ENCODE results near the gene PCDHA12. TPM values are rescaled to one million over a fixed set of nuclear protein-coding genes. Genes with fewer than 3 reads are reported as not detected.

Gene PCDHA12
- total and polyA plus RNA-seq, 7 experiments from 2014 or later = not detected

GRCh38 chr5:140925806-140926442 lies 50.8 kb downstream of the PCDHA12 start, which contains the start of gene PCDHAC1:
PCDHAC1 (plus strand) TSS chr5:140926299; CDS start chr5:140926893, 594 bp downstream.
- Mint-ChIP-seq H3K27me3 (peaks cover 24 to 73% (median 69%) of the 10 kb centered on the region in 5 donors), H3K36me3 (peaks cover 0 to 17% (median 4%) of the 10 kb centered on the region in 5 donors), H3K4me1 (peaks cover 0 to 18% (median 10%) of the 10 kb centered on the region in 7 donors), H3K27ac (no peak within 1 kb of the TSS), H3K4me3 (peak within 1 kb of the TSS; percentile 17 to 78 (median 72)), H3K9me3 (peaks cover 0 to 42% (median 10%) of the 10 kb centered on the region in 11 donors)
- ATAC-seq (no peak), DNase-seq (no peak)
- Histone ChIP-seq H3K4me1 (ENCODE audit: control insufficient read depth in 2 of 2, insufficient read depth in 2 of 2, low read length in 2 of 2) (no peaks in the 10 kb centered on the region), H3K4me3 (ENCODE audit: low read length) (no peak within 1 kb of the TSS), H3K9me3 (ENCODE audit: control insufficient read depth in 2 of 3, low read length in 3 of 3) (no peaks in the 10 kb centered on the region), H3K36me3 (ENCODE audit: control insufficient read depth in 2 of 3, insufficient read depth in 3 of 3, low read length in 3 of 3) (no peaks in the 10 kb centered on the region), H3K27me3 (ENCODE audit: control insufficient read depth in 2 of 2, insufficient read depth in 2 of 2, low read length in 2 of 2) (no peaks in the 10 kb centered on the region), H3K27ac (ENCODE audit: low read depth, low read length) (no peak within 1 kb of the TSS)
- ChIA-PET CTCF (no interaction called here), POLR2A (no interaction called here)
- intact Hi-C loops (cut with micrococcal nuclease) = no loop called here

DNA sequence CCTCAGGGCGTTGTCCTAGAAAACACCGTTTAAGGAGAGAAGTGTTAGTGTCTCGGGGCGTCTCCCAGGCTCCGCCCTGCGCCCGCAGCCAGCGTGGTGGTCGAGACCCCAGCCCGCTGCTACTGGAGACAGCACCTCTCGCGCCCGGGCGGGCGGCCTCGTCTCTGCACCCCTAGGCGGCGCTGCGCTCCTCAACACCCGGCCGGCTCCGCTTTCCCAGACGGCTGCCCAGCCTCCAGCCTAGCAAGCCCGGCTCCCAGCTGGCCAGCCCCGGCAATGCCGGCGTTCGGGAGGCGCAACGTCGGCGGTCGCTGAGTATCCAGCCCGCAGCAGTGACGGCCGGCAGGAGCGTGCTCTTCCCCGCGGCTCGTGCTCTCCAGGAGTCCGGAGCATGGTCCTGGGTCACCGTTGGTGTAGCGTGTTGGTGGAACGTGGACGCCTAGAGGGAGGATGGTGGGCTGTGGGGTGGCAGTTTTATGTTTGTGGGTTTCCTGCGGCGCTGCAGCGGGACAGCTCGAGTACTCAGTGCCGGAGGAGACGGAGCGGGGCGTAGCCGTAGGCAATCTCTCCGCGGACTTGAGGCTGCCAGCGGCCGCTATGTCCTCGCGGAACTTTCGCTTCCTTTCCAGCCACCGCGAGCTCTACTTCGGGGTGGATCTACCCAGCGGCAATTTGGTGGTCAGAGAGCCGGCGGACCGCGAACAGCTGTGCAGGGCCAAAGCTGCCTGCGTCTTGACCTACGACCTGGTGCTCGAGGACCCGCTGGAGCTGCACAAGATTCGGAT lies 51.5 kb downstream of the PCDHA12 start:
- POLR2A ChIA-PET = no interaction called here
- peak in 2 of 9 donors; percentile 2 to 10 for DNase-seq
- H3K27ac Mint-ChIP-seq = no peak overlapping the region
- H3K9me3 Mint-ChIP-seq = peaks cover 0 to 38% (median 10%) of the 10 kb centered on the region in 11 donors
- peaks cover 24 to 75% (median 67%) of the 10 kb centered on the region in 5 donors for H3K27me3 Mint-ChIP-seq
- H3K36me3 Mint-ChIP-seq = peaks cover 0 to 17% (median 3%) of the 10 kb centered on the region in 5 donors
- CTCF ChIA-PET = no interaction called here
- intact Hi-C loops (cut with micrococcal nuclease) = no loop called here
- H3K4me1 Mint-ChIP-seq = peaks cover 0 to 18% (median 10%) of the 10 kb centered on the region in 7 donors
- ATAC-seq = peak; percentile 37
- Histone ChIP-seq H3K27me3 (ENCODE audit: control insufficient read depth in 2 of 2, insufficient read depth in 2 of 2, low read length in 2 of 2) (peaks cover 0 to under 1% of the 10 kb centered on the region in 2 donors), H3K4me3 (ENCODE audit: low read length) (no peak overlapping the region), H3K9me3 (ENCODE audit: control insufficient read depth in 2 of 3, low read length in 3 of 3) (no peaks in the 10 kb centered on the region), H3K36me3 (ENCODE audit: control insufficient read depth in 2 of 3, insufficient read depth in 3 of 3, low read length in 3 of 3) (no peaks in the 10 kb centered on the region), H3K4me1 (ENCODE audit: control insufficient read depth in 2 of 2, insufficient read depth in 2 of 2, low read length in 2 of 2) (no peaks in the 10 kb centered on the region), H3K27ac (ENCODE audit: low read depth, low read length) (no peak overlapping the region)
- H3K4me3 Mint-ChIP-seq = peak overlapping the region; percentile 17 to 78 (median 72)

GRCh38 chr5:140927228-140927573 lies 52.1 kb downstream of the PCDHA12 start:
- CTCF ChIA-PET = no interaction called here
- Mint-ChIP-seq H3K27me3 (peaks cover 24 to 71% (median 64%) of the 10 kb centered on the region in 5 donors), H3K9me3 (peaks cover 0 to 37% (median 10%) of the 10 kb centered on the region in 11 donors)

More at GRCh38 chr5:140927228-140927573, 52.1 kb downstream of the PCDHA12 start:
- peak overlapping the region; percentile 17 to 78 (median 72) for H3K4me3 Mint-ChIP-seq
- H3K27ac Mint-ChIP-seq = no peak overlapping the region
- H3K36me3 ChIP-seq (ENCODE audit: control insufficient read depth in 2 of 3, insufficient read depth in 3 of 3, low read length in 3 of 3) = no peaks in the 10 kb centered on the region
- POLR2A ChIA-PET = no interaction called here
- H3K4me1 ChIP-seq (ENCODE audit: control insufficient read depth in 2 of 2, insufficient read depth in 2 of 2, low read length in 2 of 2) = no peaks in the 10 kb centered on the region
- H3K4me1 Mint-ChIP-seq = peaks cover 0 to 18% (median 10%) of the 10 kb centered on the region in 7 donors
- ATAC-seq (no peak), DNase-seq (no peak)
- no peaks in the 10 kb centered on the region for H3K9me3 ChIP-seq (ENCODE audit: control insufficient read depth in 2 of 3, low read length in 3 of 3)
- no peak overlapping the region for H3K4me3 ChIP-seq (ENCODE audit: low read length)
- intact Hi-C loops (cut with micrococcal nuclease) = no loop called here
- peaks cover 0 to 4% of the 10 kb centered on the region in 2 donors for H3K27me3 ChIP-seq (ENCODE audit: control insufficient read depth in 2 of 2, insufficient read depth in 2 of 2, low read length in 2 of 2)
- peaks cover 0 to 17% (median 3%) of the 10 kb centered on the region in 5 donors for H3K36me3 Mint-ChIP-seq
- no peak overlapping the region for H3K27ac ChIP-seq (ENCODE audit: low read depth, low read length)

Other genes starting within 250 kb of the PCDHA12 start
- gene CD14, start 242.1 kb upstream of the PCDHA12 start, total RNA-seq = 100 to 1,000 TPM in 1 of 5 experiments, 10 to 100 TPM in 2, 1 to 10 TPM in 1, under 1 TPM in 1; 0.56 to 198 (median 10.1) TPM
- 1 to 10 TPM; 2.5 to 2.9 TPM for gene CD14, start 242.1 kb upstream of the PCDHA12 start, polyA plus RNA-seq
- 10 to 100 TPM; 24.5 to 55.3 (median 36.4) TPM for gene TMCO6, start 235.9 kb upstream of the PCDHA12 start, total RNA-seq
- 10 to 100 TPM; 17.1 to 20.4 TPM for gene TMCO6, start 235.9 kb upstream of the PCDHA12 start, polyA plus RNA-seq
- gene NDUFA2, start 227.7 kb upstream of the PCDHA12 start, total RNA-seq = 10 to 100 TPM; 33.2 to 68.7 (median 43.5) TPM
- gene NDUFA2, start 227.7 kb upstream of the PCDHA12 start, polyA plus RNA-seq = 100 to 1,000 TPM; 147 to 149 TPM
- gene IK, start 227.5 kb upstream of the PCDHA12 start, total RNA-seq = 100 to 1,000 TPM; 118 to 186 (median 179) TPM
- gene IK, start 227.5 kb upstream of the PCDHA12 start, polyA plus RNA-seq = 100 to 1,000 TPM; 192 to 207 TPM
- 10 to 100 TPM; 28.5 to 47.6 (median 37.8) TPM for gene WDR55, start 210.4 kb upstream of the PCDHA12 start, total RNA-seq
- 10 to 100 TPM; 10.5 to 20.9 TPM for gene WDR55, start 210.4 kb upstream of the PCDHA12 start, polyA plus RNA-seq
- gene DND1, start 201.7 kb upstream of the PCDHA12 start, total RNA-seq = 1 to 10 TPM; 2.1 to 5.0 (median 3.3) TPM
- under 1 TPM in 1 of 2 donors, not detected in 1; 0.15 TPM for gene DND1, start 201.7 kb upstream of the PCDHA12 start, polyA plus RNA-seq
- gene HARS1, start 183.9 kb upstream of the PCDHA12 start, total RNA-seq = 10 to 100 TPM; 48.7 to 85.7 (median 68.5) TPM
- 10 to 100 TPM; 62.2 to 68.8 TPM for gene HARS1, start 183.9 kb upstream of the PCDHA12 start, polyA plus RNA-seq
- 10 to 100 TPM; 25.4 to 59.6 (median 38.8) TPM for gene HARS2, start 183.9 kb upstream of the PCDHA12 start, total RNA-seq
- 10 to 100 TPM; 23.5 to 30.7 TPM for gene HARS2, start 183.9 kb upstream of the PCDHA12 start, polyA plus RNA-seq
- gene ZMAT2, start 174.9 kb upstream of the PCDHA12 start, total RNA-seq = 10 to 100 TPM; 37.7 to 63.0 (median 55.1) TPM
- 10 to 100 TPM; 75.1 to 76.4 TPM for gene ZMAT2, start 174.9 kb upstream of the PCDHA12 start, polyA plus RNA-seq
- not detected for gene PCDHA1, start 89.2 kb upstream of the PCDHA12 start, total RNA-seq
- gene PCDHA1, start 89.2 kb upstream of the PCDHA12 start, polyA plus RNA-seq = not detected
- gene PCDHA2, start 80.5 kb upstream of the PCDHA12 start, total RNA-seq = not detected
- gene PCDHA2, start 80.5 kb upstream of the PCDHA12 start, polyA plus RNA-seq = not detected
- not detected for gene PCDHA3, start 74.3 kb upstream of the PCDHA12 start, total RNA-seq
- not detected for gene PCDHA3, start 74.3 kb upstream of the PCDHA12 start, polyA plus RNA-seq
- not detected for gene PCDHA4, start 68.2 kb upstream of the PCDHA12 start, total RNA-seq
- not detected for gene PCDHA4, start 68.2 kb upstream of the PCDHA12 start, polyA plus RNA-seq
- not detected for gene PCDHA5, start 53.7 kb upstream of the PCDHA12 start, total RNA-seq
- not detected for gene PCDHA5, start 53.7 kb upstream of the PCDHA12 start, polyA plus RNA-seq
- not detected for gene PCDHA6, start 47.3 kb upstream of the PCDHA12 start, total RNA-seq
- gene PCDHA6, start 47.3 kb upstream of the PCDHA12 start, polyA plus RNA-seq = not detected
- not detected for gene PCDHA7, start 41.0 kb upstream of the PCDHA12 start, total RNA-seq
- not detected for gene PCDHA7, start 41.0 kb upstream of the PCDHA12 start, polyA plus RNA-seq
- not detected for gene PCDHA8, start 34.1 kb upstream of the PCDHA12 start, total RNA-seq
- not detected for gene PCDHA8, start 34.1 kb upstream of the PCDHA12 start, polyA plus RNA-seq
- not detected for gene PCDHA9, start 26.9 kb upstream of the PCDHA12 start, total RNA-seq
- gene PCDHA9, start 26.9 kb upstream of the PCDHA12 start, polyA plus RNA-seq = not detected
- gene PCDHA10, start 19.4 kb upstream of the PCDHA12 start, total RNA-seq = not detected
- gene PCDHA10, start 19.4 kb upstream of the PCDHA12 start, polyA plus RNA-seq = not detected
- not detected for gene PCDHA11, start 6.4 kb upstream of the PCDHA12 start, total RNA-seq
- not detected for gene PCDHA11, start 6.4 kb upstream of the PCDHA12 start, polyA plus RNA-seq
- not detected for gene PCDHA13, start 6.8 kb downstream of the PCDHA12 start, total RNA-seq
- gene PCDHA13, start 6.8 kb downstream of the PCDHA12 start, polyA plus RNA-seq = not detected
- not detected for gene PCDHAC1, start 51.0 kb downstream of the PCDHA12 start, total RNA-seq
- not detected for gene PCDHAC1, start 51.0 kb downstream of the PCDHA12 start, polyA plus RNA-seq
- not detected for gene PCDHAC2, start 91.2 kb downstream of the PCDHA12 start, total RNA-seq
- not detected for gene PCDHAC2, start 91.2 kb downstream of the PCDHA12 start, polyA plus RNA-seq
- gene PCDHB1, start 176.1 kb downstream of the PCDHA12 start, total RNA-seq = not detected
- not detected for gene PCDHB1, start 176.1 kb downstream of the PCDHA12 start, polyA plus RNA-seq
- gene PCDHB2, start 219.3 kb downstream of the PCDHA12 start, total RNA-seq = under 1 TPM in 4 of 5 experiments, not detected in 1; 0.34 to 0.97 (median 0.72) TPM
- gene PCDHB2, start 219.3 kb downstream of the PCDHA12 start, polyA plus RNA-seq = not detected
- not detected for gene PCDHB3, start 225.2 kb downstream of the PCDHA12 start, total RNA-seq
- not detected for gene PCDHB3, start 225.2 kb downstream of the PCDHA12 start, polyA plus RNA-seq
- gene PCDHB4, start 246.5 kb downstream of the PCDHA12 start, total RNA-seq = under 1 TPM in 1 of 5 experiments, not detected in 4; 0.19 TPM
- not detected for gene PCDHB4, start 246.5 kb downstream of the PCDHA12 start, polyA plus RNA-seq